ENCODE measurements around the gene POLR2J.

Gene POLR2J

GRCh38 chr7:102446387-102447156, 32.1 kb downstream of the POLR2J start:
- H3K9ac ChIP-seq: no peak overlapping the region
- TF ChIP-seq CTCF (conservative IDR thresholded peaks at IDR 0.05; ENCODE audit: low read depth, low read length): no peak
- H3K27me3 ChIP-seq (ENCODE audit: insufficient read depth, low read depth): no peaks in the 10 kb centered on the region
- no peak overlapping the region for H3K4me3 ChIP-seq (IDR thresholded peaks at IDR 0.05; ENCODE audit: insufficient read depth, low read depth, low read length)
- peaks cover 6% of the 10 kb centered on the region; the same call in 1 of the 2 replicates for H3K36me3 ChIP-seq (ENCODE audit: insufficient read depth)
- no peak overlapping the region for H3K4me2 ChIP-seq
- no peak overlapping the region for H2AFZ ChIP-seq (ENCODE audit: low read depth)
- H3K4me1 ChIP-seq (ENCODE audit: low read depth, poor library complexity, severe bottlenecking): peaks cover 73% of the 10 kb centered on the region
- no peaks in the 10 kb centered on the region for H4K20me1 ChIP-seq (ENCODE audit: insufficient read depth)
- peaks cover 22% of the 10 kb centered on the region for H3K79me2 ChIP-seq (ENCODE audit: insufficient read depth, low read depth)
- H3K27ac ChIP-seq: peak overlapping the region; percentile 3; the same call in 1 of the 2 replicates

GRCh38 chr7:102445674-102446071, 33.0 kb downstream of the POLR2J start:
- Histone ChIP-seq H3K79me2 (ENCODE audit: insufficient read depth, low read depth) (peaks cover 22% of the 10 kb centered on the region), H2AFZ (ENCODE audit: low read depth) (no peak overlapping the region), H3K27ac (peak overlapping the region; percentile 3; the same call in 1 of the 2 replicates), H3K4me2 (peak overlapping the region; percentile 3; the same call in 1 of the 2 replicates), H3K36me3 (ENCODE audit: insufficient read depth) (peaks cover 6% of the 10 kb centered on the region; the same call in 1 of the 2 replicates), H3K4me1 (ENCODE audit: low read depth, poor library complexity, severe bottlenecking) (peaks cover 73% of the 10 kb centered on the region), H3K4me3 (IDR thresholded peaks at IDR 0.05; ENCODE audit: insufficient read depth, low read depth, low read length) (no peak overlapping the region), H4K20me1 (ENCODE audit: insufficient read depth) (no peaks in the 10 kb centered on the region), H3K27me3 (ENCODE audit: insufficient read depth, low read depth) (no peaks in the 10 kb centered on the region), H3K9ac (no peak overlapping the region)
- no peak for TF ChIP-seq CTCF (conservative IDR thresholded peaks at IDR 0.05; ENCODE audit: low read depth, low read length)

GRCh38 chr7:102444961-102445673, 33.6 kb downstream of the POLR2J start:
- peak overlapping the region; percentile 8; the same call in 1 of the 2 replicates for H3K4me2 ChIP-seq
- H3K4me1 ChIP-seq (ENCODE audit: low read depth, poor library complexity, severe bottlenecking): peaks cover 73% of the 10 kb centered on the region
- TF ChIP-seq CTCF (conservative IDR thresholded peaks at IDR 0.05; ENCODE audit: low read depth, low read length): no peak
- no peak overlapping the region for H2AFZ ChIP-seq (ENCODE audit: low read depth)
- no peaks in the 10 kb centered on the region for H4K20me1 ChIP-seq (ENCODE audit: insufficient read depth)
- H3K36me3 ChIP-seq (ENCODE audit: insufficient read depth): peaks cover 6% of the 10 kb centered on the region; the same call in 1 of the 2 replicates
- H3K9ac ChIP-seq: no peak overlapping the region
- H3K79me2 ChIP-seq (ENCODE audit: insufficient read depth, low read depth): peaks cover 22% of the 10 kb centered on the region
- no peak overlapping the region for H3K4me3 ChIP-seq (IDR thresholded peaks at IDR 0.05; ENCODE audit: insufficient read depth, low read depth, low read length)
- no peaks in the 10 kb centered on the region for H3K27me3 ChIP-seq (ENCODE audit: insufficient read depth, low read depth)
- peak overlapping the region; percentile 3; the same call in 1 of the 2 replicates for H3K27ac ChIP-seq

- Histone ChIP-seq H3K4me2 (peak overlapping the region; percentile 59), H3K36me3 (ENCODE audit: insufficient read depth) (peaks cover 8% of the 10 kb centered on the region; the same call in 1 of the 2 replicates), H3K9ac (peak overlapping the region; percentile 17; the same call in 1 of the 2 replicates), H4K20me1 (ENCODE audit: insufficient read depth) (no peaks in the 10 kb centered on the region), H3K27ac (peak overlapping the region; percentile 97), H3K4me1 (ENCODE audit: low read depth, poor library complexity, severe bottlenecking) (peaks cover 98% of the 10 kb centered on the region), H3K4me3 (IDR thresholded peaks at IDR 0.05; ENCODE audit: insufficient read depth, low read depth, low read length) (no peak overlapping the region), H3K27me3 (ENCODE audit: insufficient read depth, low read depth) (no peaks in the 10 kb centered on the region), H2AFZ (ENCODE audit: low read depth) (no peak overlapping the region), H3K79me2 (ENCODE audit: insufficient read depth, low read depth) (peaks cover 59% of the 10 kb centered on the region)
- no peak for TF ChIP-seq CTCF (conservative IDR thresholded peaks at IDR 0.05; ENCODE audit: low read depth, low read length)
Observed at GRCh38 chr7:102439963-102440795, 38.5 kb downstream of the POLR2J start.

Data from KMS-11 (cell line).